Vagina (tissue), 2 donors: Measurements from ENCODE around the gene FCHSD2. TPM values are rescaled to one million over a fixed set of nuclear protein-coding genes. Genes with fewer than 3 reads are reported as not detected.
"Not testable (repeated sequence)": the region's sequence is repeated elsewhere in the genome, so short reads cannot be mapped to it uniquely, and the experiment has no call there.

Experiments used
- DNase-seq, 2 donors: peaks; one replicate each; pipeline ENCODE4 v3.0.0-alpha.2; 2017; ENCODE audit errors: extremely low spot score in 2 of 2
- H3K27ac ChIP-seq: fragments of 200-600 bp; sonication (generic); one replicate; pipeline ENCODE4 v1.5.1; 2019
- H3K27me3 ChIP-seq: fragments of 200-600 bp; sonication (generic); one replicate; pipeline ENCODE4 v1.5.1; 2019
- H3K36me3 ChIP-seq, 2 donors: fragments of 200-600 bp; sonication (generic); one replicate each; pipeline ENCODE4 v1.5.1; 2017 to 2019
- H3K4me1 ChIP-seq: fragments of 200-600 bp; sonication (generic); one replicate; pipeline ENCODE4 v1.5.1; 2019
- H3K4me3 ChIP-seq, 2 donors: fragments of 200-600 bp; sonication (generic); 1 replicate in 1 of 2; 2 replicates in 1 of 2; pipeline ENCODE4 v1.5.1; 2016 to 2019
- H3K9me3 ChIP-seq: fragments of 200-600 bp; sonication (generic); one replicate; pipeline ENCODE4 v1.5.1; 2019
- CTCF ChIP-seq, 3 experiments: fragments of 450-650 bp in 2 of 3; fragments of 200-600 bp in 1 of 3; sonication (generic) in 1 of 3; IDR thresholded peaks; one replicate each; pipeline ENCODE4 v1.5.1; 2017 to 2019; ENCODE audit warnings: antibody characterized with exemption in 3 of 3, mild to moderate bottlenecking in 2 of 3, moderate library complexity in 2 of 3
- POLR2A ChIP-seq, 2 donors: fragments of 450-650 bp; IDR thresholded peaks; one replicate each; pipeline ENCODE4 v1.6.1; 2017; ENCODE audit warnings: antibody characterized with exemption in 2 of 2, mild to moderate bottlenecking in 2 of 2, moderate library complexity in 2 of 2
- POLR2AphosphoS5 ChIP-seq, 2 donors: sonication (generic); formaldehyde crosslinking; IDR thresholded peaks; one replicate each; pipeline ENCODE4 v1.9.0; 2017; ENCODE audit warnings: antibody characterized with exemption in 2 of 2, mild to moderate bottlenecking in 2 of 2, low read depth in 1 of 2; ENCODE audit not compliant: insufficient read depth in 1 of 2
- intact Hi-C: fragments of 100-400 bp; cut with DNase I; formaldehyde crosslinking; loops from one replicate; pipeline ENCODE4 v1.15.1; 2023
- total RNA-seq: library from RNA; depleted of rRNA; stranded (reverse); fragments of >200 nt; gene quantifications from one replicate; pipeline ENCODE4 v1.2.3, GENCODE V29; 2016

The FCHSD2 gene
- total RNA-seq, 1 donor from 2014 or later, result 15.7 TPM

GRCh38 chr11:72860010-72860409, 282.1 kb downstream of the FCHSD2 start:
- no peaks in the 10 kb centered on the region for H3K27me3 ChIP-seq
- no peaks in the 10 kb centered on the region for H3K9me3 ChIP-seq
- TF ChIP-seq POLR2AphosphoS5 (IDR thresholded peaks at IDR 0.05; ENCODE audit: insufficient read depth in 1 of 2, low read depth in 1 of 2) (no peak), POLR2A (IDR thresholded peaks at IDR 0.05) (no peak), CTCF (IDR thresholded peaks at IDR 0.05) (no peak)
- H3K27ac ChIP-seq, result no peak overlapping the region
- intact Hi-C loops, result no loop called here
- peaks cover 20% of the 10 kb centered on the region for H3K4me1 ChIP-seq
- H3K36me3 ChIP-seq, result no peaks in the 10 kb centered on the region
- no peak overlapping the region for H3K4me3 ChIP-seq
- no peak for DNase-seq

- Histone ChIP-seq H3K4me3 (no peak overlapping the region), H3K9me3 (no peaks in the 10 kb centered on the region), H3K36me3 (no peaks in the 10 kb centered on the region), H3K27me3 (no peaks in the 10 kb centered on the region), H3K4me1 (peaks cover 11% of the 10 kb centered on the region), H3K27ac (no peak overlapping the region)
- TF ChIP-seq POLR2A (IDR thresholded peaks at IDR 0.05), result no peak
- TF ChIP-seq POLR2AphosphoS5 (IDR thresholded peaks at IDR 0.05; ENCODE audit: insufficient read depth in 1 of 2, low read depth in 1 of 2), result no peak
- TF ChIP-seq CTCF (IDR thresholded peaks at IDR 0.05), result no peak
- DNase-seq, result no peak
- intact Hi-C loops, result no loop called here
Measured at GRCh38 chr11:72859126-72859525, 283.0 kb downstream of the FCHSD2 start.

GRCh38 chr11:72858267-72858666, 283.9 kb downstream of the FCHSD2 start:
- H3K27ac ChIP-seq, H3K4me3 ChIP-seq, H3K36me3 ChIP-seq, H3K9me3 ChIP-seq, DNase-seq, H3K27me3 ChIP-seq, intact Hi-C loops: not testable (repeated sequence)
- H3K4me1 ChIP-seq, result peaks cover 11% of the 10 kb centered on the region

- H3K27ac ChIP-seq, result no peak overlapping the region
- intact Hi-C loops, result no loop called here
- H3K36me3 ChIP-seq, result no peaks in the 10 kb centered on the region
- no peaks in the 10 kb centered on the region for H3K9me3 ChIP-seq
- H3K27me3 ChIP-seq, result no peaks in the 10 kb centered on the region
- peaks cover 11% of the 10 kb centered on the region for H3K4me1 ChIP-seq
- TF ChIP-seq POLR2AphosphoS5 (IDR thresholded peaks at IDR 0.05; ENCODE audit: insufficient read depth in 1 of 2, low read depth in 1 of 2) (no peak), CTCF (IDR thresholded peaks at IDR 0.05) (no peak), POLR2A (IDR thresholded peaks at IDR 0.05) (no peak)
- H3K4me3 ChIP-seq, result no peak overlapping the region
- DNase-seq, result no peak
Measured at GRCh38 chr11:72856551-72857345, 285.4 kb downstream of the FCHSD2 start.

GRCh38 chr11:72856065-72856464, 286.1 kb downstream of the FCHSD2 start:
- TF ChIP-seq CTCF (IDR thresholded peaks at IDR 0.05), result no peak
- no peak for TF ChIP-seq POLR2A (IDR thresholded peaks at IDR 0.05)
- no peak for TF ChIP-seq POLR2AphosphoS5 (IDR thresholded peaks at IDR 0.05; ENCODE audit: insufficient read depth in 1 of 2, low read depth in 1 of 2)
- no peak for DNase-seq
- H3K4me3 ChIP-seq, result no peak overlapping the region
- H3K9me3 ChIP-seq, result no peaks in the 10 kb centered on the region
- H3K36me3 ChIP-seq, result no peaks in the 10 kb centered on the region
- no peak overlapping the region for H3K27ac ChIP-seq
- H3K4me1 ChIP-seq, result peaks cover 11% of the 10 kb centered on the region
- intact Hi-C loops, result no loop called here
- no peaks in the 10 kb centered on the region for H3K27me3 ChIP-seq
